ENCODE data around the gene SLC8A2. TPM values are rescaled to one million over a fixed set of nuclear protein-coding genes. Genes with fewer than 3 reads are reported as not detected.

Gene SLC8A2
- total and polyA plus RNA-seq, 2 of the 4 experiments (the other 2 are of a cell fraction): 0.05 TPM; not detected in 1

DNA sequence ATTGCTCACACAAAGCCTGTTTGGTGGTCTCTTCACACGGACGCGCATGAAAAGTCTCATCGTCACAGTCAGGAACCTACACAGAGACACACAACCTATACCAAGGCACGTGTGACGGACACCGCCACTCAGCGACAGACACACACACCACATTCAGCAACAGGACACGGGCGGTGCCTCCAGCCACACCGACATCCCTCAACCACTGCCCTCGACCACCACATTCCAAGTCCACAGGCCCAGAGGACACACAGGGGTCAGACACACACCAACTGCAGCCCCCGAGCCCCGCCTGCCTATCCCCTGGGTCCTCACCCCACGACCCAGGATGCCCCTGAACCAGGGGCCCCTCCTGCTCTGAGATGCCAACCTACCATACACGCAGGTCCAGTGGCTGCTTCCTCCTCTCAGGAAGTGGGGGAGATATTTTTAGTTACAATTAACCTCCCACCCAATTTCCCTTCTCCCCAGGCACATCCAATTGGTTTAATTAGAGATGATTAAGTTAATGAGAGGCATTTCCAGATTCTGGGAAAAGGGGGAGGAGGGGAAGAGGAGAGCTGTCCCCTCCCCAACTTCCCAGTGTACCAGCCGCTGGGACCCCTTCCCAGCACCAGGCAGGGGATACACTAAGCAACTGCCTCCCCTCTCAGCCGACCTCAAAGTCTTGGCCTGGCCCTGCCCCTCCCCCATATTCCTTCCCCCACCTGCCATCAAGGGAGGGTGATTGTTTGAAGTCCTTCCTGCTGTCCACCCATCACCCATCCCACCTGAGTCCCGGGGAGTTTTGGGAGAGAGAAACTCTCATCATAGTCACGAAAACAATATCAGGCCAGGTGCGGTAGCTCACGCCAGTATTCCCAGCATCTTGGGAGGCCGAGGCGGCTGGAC lies 72.7 kb downstream of the SLC8A2 start (continued):
- TF ChIP-seq, protein P1, sequence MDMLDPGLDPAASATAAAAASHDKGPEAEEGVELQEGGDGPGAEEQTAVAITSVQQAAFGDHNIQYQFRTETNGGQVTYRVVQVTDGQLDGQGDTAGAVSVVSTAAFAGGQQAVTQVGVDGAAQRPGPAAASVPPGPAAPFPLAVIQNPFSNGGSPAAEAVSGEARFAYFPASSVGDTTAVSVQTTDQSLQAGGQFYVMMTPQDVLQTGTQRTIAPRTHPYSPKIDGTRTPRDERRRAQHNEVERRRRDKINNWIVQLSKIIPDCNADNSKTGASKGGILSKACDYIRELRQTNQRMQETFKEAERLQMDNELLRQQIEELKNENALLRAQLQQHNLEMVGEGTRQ (IDR thresholded peaks at IDR 0.05; ENCODE audit: low read depth, low read length): no peak

DNA sequence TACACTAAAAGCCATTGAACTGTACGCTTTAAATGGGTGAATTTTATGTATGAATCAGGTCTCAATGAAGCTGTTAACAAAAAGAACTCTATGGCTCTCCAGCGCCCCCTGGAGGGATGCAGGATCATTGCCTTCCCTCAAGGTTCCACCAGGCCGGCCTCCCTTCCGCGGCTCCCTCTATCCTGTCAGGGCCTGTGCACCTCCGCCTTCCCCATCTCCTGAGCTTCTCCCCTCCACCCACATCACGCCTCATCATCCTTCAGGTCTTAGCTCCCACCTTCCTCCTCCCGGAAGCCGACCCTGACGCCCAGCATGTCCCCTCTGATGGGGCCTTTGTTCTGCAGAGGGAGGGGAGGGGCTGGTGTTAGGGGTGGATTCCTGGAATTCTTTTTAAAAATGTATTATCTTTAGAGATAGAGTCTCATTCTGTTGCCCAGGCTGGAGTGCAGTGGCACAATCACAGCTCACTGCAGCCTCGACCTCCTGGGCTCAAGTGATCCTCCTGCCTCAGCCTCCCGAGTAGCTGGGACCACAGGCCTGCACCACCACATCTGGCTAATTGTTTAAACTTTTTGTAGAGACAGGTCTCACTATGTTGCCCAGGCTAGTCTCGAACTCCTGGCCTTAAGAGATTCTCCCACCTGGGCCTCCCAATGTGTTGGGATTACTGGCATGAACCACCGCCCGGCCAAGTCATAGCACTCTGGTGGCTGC lies 80.0 kb downstream of the SLC8A2 start:
- no peak overlapping the region for H2BK20ac ChIP-seq (ENCODE audit: low read depth, low read length)
- H3K36me3 ChIP-seq (ENCODE audit: control insufficient read depth, insufficient read depth, low read length): no peaks in the 10 kb centered on the region
- H3K4me2 ChIP-seq (ENCODE audit: low read depth, low read length): no peak overlapping the region
- H3K4me1 ChIP-seq (ENCODE audit: control insufficient read depth, insufficient read depth, low read length): peaks cover 3% of the 10 kb centered on the region
- intact Hi-C loops (cut with micrococcal nuclease) (loop anchor here (1.0 kb wide), 3 partner anchors 42 to 107 kb away; partner anchors contain the start of gene DHX34), dilution Hi-C loops (cut with HindIII; ENCODE audit: low sequenced_read_pairs, unreplicated experiment) (no loop called here), in situ Hi-C loops (cut with MboI; ENCODE audit: low sequenced_read_pairs) (no loop called here)
- no peak overlapping the region for H3K27ac ChIP-seq (ENCODE audit: insufficient read depth, low read length)
- H2AFZ ChIP-seq (replicated peaks; ENCODE audit: low read length, poor library complexity): peak overlapping the region; percentile 87
- H3K9me1 ChIP-seq (ENCODE audit: insufficient read depth, low read length): no peaks in the 10 kb centered on the region
- H3K4ac ChIP-seq (ENCODE audit: low read depth, low read length): no peak overlapping the region
- no peak overlapping the region for H3K56ac ChIP-seq (ENCODE audit: extremely low read depth, insufficient read depth, low read length)
- no peak overlapping the region for H4K91ac ChIP-seq (ENCODE audit: insufficient read depth, low read depth, low read length)
- ChIA-PET POLR2A (ENCODE audit: unreplicated experiment) (no interaction called here), CTCF (interaction anchor here (0.6 to 1.7 kb wide), 12 partner anchors 8 to 130 kb away, joined by 3 to 8 read pairs (median 4); partner anchors contain the start of genes DHX34, INAFM1 and MEIS3)
- H2AK9ac ChIP-seq (replicated peaks; ENCODE audit: low read depth, low read length, poor library complexity): peak overlapping the region; percentile 35
- peak; percentile 95 for ATAC-seq (ENCODE audit: low read depth)
- H2AK5ac ChIP-seq (ENCODE audit: low read depth, low read length): no peak overlapping the region; the same call in 1 of the 2 replicates
- no peaks in the 10 kb centered on the region for H4K20me1 ChIP-seq (ENCODE audit: insufficient read depth, low read length)
- BruUV-seq (replicated peaks): no TSS peak
- H3K23ac ChIP-seq (ENCODE audit: low read depth, low read length): no peak overlapping the region
- no peaks in the 10 kb centered on the region for H3K9me3 ChIP-seq (ENCODE audit: control insufficient read depth, insufficient read depth, low read length)
- H2BK15ac ChIP-seq (ENCODE audit: low read depth, low read length): no peak overlapping the region
- 57% methylated on average over 1 of the region's 15 CpGs; no CpG with 5 or more reads in 1 of the 2 experiments for whole genome bisulfite sequencing, 2 experiments (ENCODE audit: extremely low coverage in 2 of 2, insufficient read length in 1 of 2)
- H3K27me3 ChIP-seq (ENCODE audit: control insufficient read depth, insufficient read depth, low read length): peaks cover 8% of the 10 kb centered on the region; the same call in 1 of the 2 replicates
- peak; percentile 66 for DNase-seq
- H3K9ac ChIP-seq (ENCODE audit: low read depth, low read length): no peak overlapping the region
- no peak overlapping the region for H3K14ac ChIP-seq (replicated peaks; ENCODE audit: low read depth, low read length)
- no peak overlapping the region for H2BK5ac ChIP-seq (ENCODE audit: low read depth, low read length, poor library complexity, severe bottlenecking)
- no peaks in the 10 kb centered on the region for H3K79me1 ChIP-seq (ENCODE audit: low read depth in 1 of 2, low read length in 2 of 2)
- no peak overlapping the region for H3K18ac ChIP-seq (ENCODE audit: low read depth, low read length)
- H2BK120ac ChIP-seq (ENCODE audit: low read depth, low read length): 0 out of 2 replicates have a peak overlapping the region, but pooled peaks have one; percentile 51
- H4K8ac ChIP-seq (ENCODE audit: low read depth in 2 of 2, low read length in 2 of 2): no peak overlapping the region
- no peak overlapping the region for H3K4me3 ChIP-seq (ENCODE audit: insufficient read depth, low read depth, low read length)
- no peak overlapping the region for H4K5ac ChIP-seq (ENCODE audit: low read depth, low read length)
- no peak for TF ChIP-seq NFE2L2 (IDR thresholded peaks at IDR 0.05; ENCODE audit: low read depth, low read length)
- TF ChIP-seq BHLHE40 (IDR thresholded peaks at IDR 0.05; ENCODE audit: low read depth, low read length): no peak
- no peak for TF ChIP-seq RCOR1 (IDR thresholded peaks at IDR 0.05; ENCODE audit: insufficient replicate concordance, low read length)
- TF ChIP-seq MAFK (IDR thresholded peaks at IDR 0.05; ENCODE audit: low read depth, low read length): no peak
- TF ChIP-seq MAZ (IDR thresholded peaks at IDR 0.05; ENCODE audit: borderline replicate concordance, low read depth, low read length): no peak
- TF ChIP-seq FOS (IDR thresholded peaks at IDR 0.05; ENCODE audit: low read depth, low read length): no peak
- peak; percentile 86 for TF ChIP-seq SMC3 (IDR thresholded peaks at IDR 0.05; ENCODE audit: low read depth, low read length)
- TF ChIP-seq RFX5 (IDR thresholded peaks at IDR 0.05; ENCODE audit: low read depth, low read length): no peak
- TF ChIP-seq, protein P2, sequence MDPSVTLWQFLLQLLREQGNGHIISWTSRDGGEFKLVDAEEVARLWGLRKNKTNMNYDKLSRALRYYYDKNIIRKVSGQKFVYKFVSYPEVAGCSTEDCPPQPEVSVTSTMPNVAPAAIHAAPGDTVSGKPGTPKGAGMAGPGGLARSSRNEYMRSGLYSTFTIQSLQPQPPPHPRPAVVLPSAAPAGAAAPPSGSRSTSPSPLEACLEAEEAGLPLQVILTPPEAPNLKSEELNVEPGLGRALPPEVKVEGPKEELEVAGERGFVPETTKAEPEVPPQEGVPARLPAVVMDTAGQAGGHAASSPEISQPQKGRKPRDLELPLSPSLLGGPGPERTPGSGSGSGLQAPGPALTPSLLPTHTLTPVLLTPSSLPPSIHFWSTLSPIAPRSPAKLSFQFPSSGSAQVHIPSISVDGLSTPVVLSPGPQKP (IDR thresholded peaks at IDR 0.05; ENCODE audit: borderline replicate concordance, low read depth, low read length): no peak
- no peak for TF ChIP-seq MXI1 (IDR thresholded peaks at IDR 0.05; ENCODE audit: borderline replicate concordance, low read depth, low read length)
- peak; percentile 82 for TF ChIP-seq RAD21 (IDR thresholded peaks at IDR 0.05; ENCODE audit: low read length)
- no peak for TF ChIP-seq CHD1 (IDR thresholded peaks at IDR 0.05; ENCODE audit: low read depth, low read length)

All from IMR-90 (cell line).